HG03064 (cell line): ENCODE data around the gene ACER1.
A peak's percentile ranks its signal among the peaks of the same experiment; 100 is the strongest.
"Not testable (repeated sequence)": the region's sequence is repeated elsewhere in the genome, so short reads cannot be mapped to it uniquely, and the experiment has no call there.

ENCODE experiments used
- ATAC-seq: cut with Tn5 transposase; IDR thresholded peaks from one replicate; pipeline ENCODE4 v1.9.1; 2021; ENCODE audit warnings: low read depth; ENCODE audit not compliant: unreplicated experiment

Gene ACER1

GRCh38 chr19:6333439-6333838 lies at the start of gene ACER1:
TSS of gene ACER1 (minus strand) at chr19:6333612. CDS start at chr19:6333551, 61 bp downstream.
- ATAC-seq = no peak

GRCh38 chr19:6383188-6383587 lies 49.8 kb upstream of the ACER1 start:
- no peak for ATAC-seq

- no peak for ATAC-seq
Observed at GRCh38 chr19:6381030-6381750, 47.8 kb upstream of the ACER1 start.

- no peak for ATAC-seq
Observed at GRCh38 chr19:6379744-6380143, 46.3 kb upstream of the ACER1 start.

GRCh38 chr19:6378486-6378885 lies 45.1 kb upstream of the ACER1 start:
- no peak for ATAC-seq

- no peak for ATAC-seq
Observed at GRCh38 chr19:6378041-6378440, 44.6 kb upstream of the ACER1 start.

- ATAC-seq = no peak
Observed at GRCh38 chr19:6376512-6377190, 43.2 kb upstream of the ACER1 start.

GRCh38 chr19:6375411-6376010 lies 42.1 kb upstream of the ACER1 start, which contains the start of gene PSPN:
TSS of gene PSPN (minus strand) at chr19:6375933. CDS start at chr19:6375849, 84 bp downstream.
- ATAC-seq = no peak

GRCh38 chr19:6374711-6375410 lies 41.4 kb upstream of the ACER1 start:
- no peak for ATAC-seq

- no peak for ATAC-seq
Observed at GRCh38 chr19:6374161-6374709, 40.8 kb upstream of the ACER1 start.

- ATAC-seq = no peak
Observed at GRCh38 chr19:6373813-6374108, 40.3 kb upstream of the ACER1 start.

- peak; percentile 52 for ATAC-seq
Observed at GRCh38 chr19:6373096-6373812, 39.8 kb upstream of the ACER1 start.

- ATAC-seq = peak; percentile 66
Observed at GRCh38 chr19:6372594-6373095, 39.2 kb upstream of the ACER1 start, which contains the start of gene ALKBH7. TSS of gene ALKBH7 (plus strand) at chr19:6372794. CDS start at chr19:6372821, 27 bp downstream.

- no peak for ATAC-seq
Observed at GRCh38 chr19:6364353-6364752, 30.9 kb upstream of the ACER1 start.

- no peak for ATAC-seq
Observed at GRCh38 chr19:6362351-6362801, 29.0 kb upstream of the ACER1 start.

GRCh38 chr19:6362027-6362350 lies 28.6 kb upstream of the ACER1 start:
- no peak for ATAC-seq

GRCh38 chr19:6360857-6361216 lies 27.4 kb upstream of the ACER1 start:
- ATAC-seq = not testable (repeated sequence)

GRCh38 chr19:6360445-6360844 lies 27.0 kb upstream of the ACER1 start:
- not testable (repeated sequence) for ATAC-seq

GRCh38 chr19:6359568-6360341 lies 26.3 kb upstream of the ACER1 start:
- ATAC-seq = no peak
